HG03342 (cell line): ENCODE data around the gene PPFIA1.
"Not testable (repeated sequence)": the region's sequence is repeated elsewhere in the genome, so short reads cannot be mapped to it uniquely, and the experiment has no call there.

Source experiments
- ATAC-seq: cut with Tn5 transposase; IDR thresholded peaks from one replicate; pipeline ENCODE4 v1.9.1; 2021; ENCODE audit warnings: mild to moderate bottlenecking, moderate library complexity; ENCODE audit not compliant: unreplicated experiment

The PPFIA1 gene

DNA sequence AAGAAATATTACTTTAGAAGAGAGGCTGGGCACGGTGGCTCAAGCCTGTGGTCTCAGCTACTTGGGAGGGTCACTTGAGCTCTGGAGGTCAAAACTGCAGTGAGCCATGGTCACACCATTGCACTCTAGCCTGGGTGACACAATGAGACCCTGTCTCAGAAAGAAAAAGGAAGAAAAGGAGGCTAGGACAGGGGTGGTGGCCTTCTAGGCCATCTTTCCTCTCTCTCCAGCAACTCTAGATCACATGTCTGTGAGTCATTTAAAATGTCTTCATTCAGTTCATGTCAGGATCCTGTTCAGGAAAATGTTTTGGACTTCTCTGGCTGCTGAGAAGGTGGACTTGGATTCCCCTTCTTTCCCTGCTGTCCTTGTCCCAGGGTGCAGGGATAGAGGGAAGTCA is 53.3 kb downstream of the PPFIA1 start:
- no peak for ATAC-seq

DNA sequence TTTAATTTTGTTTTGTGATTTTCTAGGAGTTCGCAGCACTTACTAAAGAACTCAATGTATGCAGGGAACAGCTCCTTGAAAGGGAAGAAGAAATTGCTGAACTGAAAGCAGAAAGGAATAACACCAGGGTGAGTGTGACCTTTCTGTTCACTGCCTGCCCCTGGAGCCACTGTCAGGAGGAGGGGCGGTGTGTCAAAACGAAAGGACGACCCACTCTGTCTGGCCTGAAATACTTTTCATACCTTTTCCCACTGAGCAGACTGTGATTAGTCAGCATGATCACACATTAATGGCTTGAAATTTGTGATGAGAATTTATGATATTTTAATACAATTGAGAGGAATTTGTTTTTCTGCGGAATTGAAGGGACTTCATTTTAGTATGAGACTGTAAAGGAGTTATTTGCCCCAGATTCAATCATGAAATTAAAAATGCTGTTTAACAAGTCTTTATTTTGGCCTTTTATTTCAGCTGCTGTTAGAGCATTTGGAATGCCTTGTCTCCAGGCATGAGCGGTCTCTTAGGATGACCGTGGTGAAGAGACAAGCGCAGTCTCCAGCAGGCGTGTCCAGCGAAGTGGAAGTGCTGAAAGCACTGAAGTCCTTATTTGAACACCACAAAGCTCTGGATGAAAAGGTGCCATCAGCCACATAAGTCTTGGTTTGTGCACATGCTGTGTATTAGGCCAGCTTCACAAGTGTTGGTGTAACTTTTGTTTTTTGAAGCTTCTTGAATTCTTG is 54.1 kb downstream of the PPFIA1 start:
- ATAC-seq, result no peak

DNA sequence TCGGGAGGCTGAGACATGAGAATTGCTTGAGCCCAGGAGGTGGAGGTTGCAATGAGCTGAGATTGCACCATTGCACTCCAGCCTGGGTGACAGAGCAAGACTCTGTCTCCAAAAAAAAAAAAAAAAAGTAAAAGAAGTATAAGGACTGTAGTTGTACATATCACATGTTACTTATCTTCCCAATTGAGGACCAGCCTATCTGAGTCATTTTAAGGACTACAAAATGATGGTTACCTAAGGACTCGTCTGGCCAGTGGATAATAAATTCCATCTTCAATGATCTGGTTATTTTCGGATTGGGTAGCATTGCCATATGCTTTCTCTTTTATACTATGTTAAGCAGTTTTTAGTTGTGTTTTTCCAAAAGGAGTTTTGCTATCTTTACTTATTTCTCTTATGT is 55.3 kb downstream of the PPFIA1 start:
- ATAC-seq, result no peak

DNA sequence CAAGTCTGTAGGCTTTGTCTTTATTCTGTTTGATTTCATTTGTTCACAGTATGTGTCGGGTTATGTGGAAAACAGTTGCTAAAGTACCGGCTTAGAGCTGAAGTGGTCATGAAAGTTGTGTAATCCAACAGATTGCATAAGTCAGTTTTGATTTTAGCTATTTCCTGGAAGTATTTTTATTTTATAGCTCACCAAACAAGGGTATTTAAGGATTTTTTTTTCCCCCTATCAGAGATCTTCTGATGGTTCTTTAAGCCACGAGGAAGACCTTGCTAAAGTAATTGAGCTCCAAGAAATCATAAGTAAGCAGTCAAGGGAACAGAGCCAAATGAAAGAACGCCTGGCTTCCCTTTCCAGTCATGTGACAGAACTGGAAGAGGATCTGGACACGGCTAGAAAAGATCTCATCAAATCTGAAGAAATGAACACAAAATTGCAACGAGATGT is 55.9 kb downstream of the PPFIA1 start:
- no peak for ATAC-seq

DNA sequence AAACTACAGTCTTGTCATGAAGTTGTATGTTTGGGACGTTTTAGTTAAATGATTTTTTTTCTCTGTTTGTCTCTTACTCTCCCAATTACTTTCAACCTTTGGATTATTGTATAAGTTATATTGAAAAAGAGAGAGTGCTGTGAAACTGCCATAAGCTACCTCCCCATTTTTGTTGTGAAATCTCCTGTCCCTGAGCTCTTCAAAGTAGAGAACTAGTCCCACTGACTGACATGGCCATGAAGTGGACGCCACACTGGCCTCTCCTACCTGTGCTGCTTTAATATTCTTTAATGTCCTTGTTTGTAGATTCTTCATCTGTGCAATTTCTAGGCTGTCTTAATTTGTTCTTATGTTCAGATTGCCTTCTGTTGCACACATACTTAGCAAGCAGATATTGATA is 56.3 kb downstream of the PPFIA1 start:
- no peak for ATAC-seq

DNA sequence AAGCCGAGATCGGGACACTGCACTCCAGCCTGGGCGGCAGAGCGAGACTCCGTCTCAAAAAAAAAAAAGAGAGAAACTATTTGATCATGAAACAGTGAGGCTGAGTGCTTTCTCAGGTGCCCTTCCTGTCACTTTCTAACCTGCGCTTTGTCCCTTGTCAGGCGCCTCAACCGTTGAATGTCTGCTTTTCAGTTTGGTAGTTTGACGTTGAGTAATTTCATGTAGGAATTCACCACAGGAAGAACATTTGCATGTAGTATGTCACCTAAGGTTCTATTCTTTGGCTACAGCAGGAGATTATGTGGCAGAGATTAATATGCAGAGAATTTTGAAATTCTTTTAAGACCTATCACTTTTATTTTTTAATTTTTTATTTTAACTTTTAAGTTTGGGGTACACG is 57.2 kb downstream of the PPFIA1 start:
- no peak for ATAC-seq

DNA sequence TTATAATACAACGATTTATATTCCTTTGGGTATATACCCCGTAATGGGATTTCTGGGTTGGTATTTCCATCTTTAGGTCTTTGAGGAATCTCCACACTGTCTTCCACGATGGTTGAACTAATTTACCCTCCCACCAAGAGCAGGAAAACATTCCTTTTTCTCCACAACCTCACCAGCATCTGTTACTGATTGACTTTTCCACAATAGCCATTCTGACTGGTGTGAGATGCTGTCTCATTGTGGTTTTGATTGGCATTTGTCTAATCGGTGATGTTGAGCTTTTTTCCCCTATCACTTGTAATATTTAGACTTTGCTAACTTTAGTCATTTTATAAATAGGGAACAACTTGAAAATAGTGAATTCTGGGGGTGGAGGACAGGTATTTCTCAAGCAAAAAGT is 58.1 kb downstream of the PPFIA1 start:
- ATAC-seq, result no peak

DNA sequence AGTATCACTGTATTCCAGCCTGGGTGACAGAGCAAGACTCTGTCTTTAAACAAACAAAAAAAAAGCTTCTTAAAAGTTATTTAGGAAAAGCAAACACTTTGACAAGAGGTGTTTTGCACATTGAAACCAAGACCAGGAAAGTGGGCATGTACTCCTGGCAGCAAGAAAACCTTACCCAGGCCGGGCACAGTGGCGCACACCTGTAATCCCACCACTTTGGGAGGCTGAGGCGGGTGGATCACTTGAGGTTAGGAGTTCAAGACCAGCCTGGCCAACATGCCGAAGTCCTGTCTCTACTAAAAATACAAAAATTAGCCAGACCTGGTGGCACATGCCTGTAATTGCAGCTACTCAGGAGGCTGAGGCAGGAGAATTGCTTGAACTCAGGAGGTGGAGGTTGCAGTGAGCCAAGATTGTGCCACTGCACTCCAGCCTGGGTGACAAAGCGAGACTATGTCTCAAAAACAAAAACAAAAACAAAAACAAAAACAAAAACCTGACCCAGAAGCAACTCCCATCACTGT is 60.9 kb downstream of the PPFIA1 start:
- ATAC-seq, result not testable (repeated sequence)

DNA sequence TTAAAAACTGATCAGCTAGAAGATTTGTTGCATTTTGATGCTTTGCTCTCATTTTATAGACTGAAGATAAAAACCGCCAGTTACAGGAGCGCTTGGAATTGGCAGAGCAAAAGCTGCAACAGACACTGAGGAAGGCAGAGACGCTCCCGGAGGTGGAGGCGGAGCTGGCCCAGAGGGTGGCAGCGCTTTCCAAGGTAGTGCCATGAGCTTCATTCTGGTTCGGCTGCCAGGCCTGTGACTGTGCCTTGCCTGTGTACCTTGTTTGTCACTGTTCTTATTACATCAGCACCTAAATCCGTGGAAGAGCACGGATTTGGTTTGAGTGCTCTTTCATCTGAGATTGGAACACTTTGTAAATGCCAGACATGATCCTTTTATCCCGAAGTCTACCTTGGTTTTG is 61.4 kb downstream of the PPFIA1 start:
- no peak for ATAC-seq

DNA sequence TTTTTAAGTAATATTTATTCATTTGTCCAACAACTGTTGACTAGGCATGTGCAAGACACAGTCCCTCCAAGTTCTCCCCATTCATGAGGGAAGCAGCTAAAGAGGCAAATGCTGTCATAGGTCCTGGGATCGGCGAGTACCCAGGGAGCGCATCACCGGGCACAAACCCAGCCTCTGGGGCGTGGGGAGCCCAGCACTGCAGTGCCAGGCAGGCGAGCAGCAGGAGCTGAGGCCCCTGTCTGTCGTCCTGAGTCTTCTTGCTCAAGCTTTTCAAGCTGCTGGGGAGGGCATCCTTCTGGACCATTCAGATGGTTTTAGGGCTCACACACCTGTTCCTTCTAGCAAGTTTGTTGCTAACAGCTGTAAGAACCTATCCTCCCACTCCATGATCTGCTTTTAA is 62.1 kb downstream of the PPFIA1 start:
- ATAC-seq, result no peak

DNA sequence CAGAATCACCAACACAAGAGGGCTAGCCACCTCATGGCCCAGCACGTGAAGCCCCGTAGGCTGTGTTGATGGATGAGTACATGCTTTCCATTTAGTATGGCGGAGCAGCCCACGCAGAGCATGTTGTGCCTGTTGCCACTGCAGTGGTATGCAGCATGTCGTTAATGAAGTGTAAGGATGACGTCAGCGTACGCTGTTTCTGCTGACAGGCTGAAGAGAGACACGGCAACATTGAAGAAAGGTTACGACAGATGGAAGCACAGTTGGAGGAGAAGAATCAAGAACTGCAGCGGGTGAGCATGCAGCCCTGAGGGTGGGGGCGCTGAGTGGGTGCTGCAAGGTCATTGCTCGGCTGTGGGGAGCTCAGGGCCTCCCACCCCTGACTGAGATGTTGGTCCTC is 62.8 kb downstream of the PPFIA1 start:
- no peak for ATAC-seq

DNA sequence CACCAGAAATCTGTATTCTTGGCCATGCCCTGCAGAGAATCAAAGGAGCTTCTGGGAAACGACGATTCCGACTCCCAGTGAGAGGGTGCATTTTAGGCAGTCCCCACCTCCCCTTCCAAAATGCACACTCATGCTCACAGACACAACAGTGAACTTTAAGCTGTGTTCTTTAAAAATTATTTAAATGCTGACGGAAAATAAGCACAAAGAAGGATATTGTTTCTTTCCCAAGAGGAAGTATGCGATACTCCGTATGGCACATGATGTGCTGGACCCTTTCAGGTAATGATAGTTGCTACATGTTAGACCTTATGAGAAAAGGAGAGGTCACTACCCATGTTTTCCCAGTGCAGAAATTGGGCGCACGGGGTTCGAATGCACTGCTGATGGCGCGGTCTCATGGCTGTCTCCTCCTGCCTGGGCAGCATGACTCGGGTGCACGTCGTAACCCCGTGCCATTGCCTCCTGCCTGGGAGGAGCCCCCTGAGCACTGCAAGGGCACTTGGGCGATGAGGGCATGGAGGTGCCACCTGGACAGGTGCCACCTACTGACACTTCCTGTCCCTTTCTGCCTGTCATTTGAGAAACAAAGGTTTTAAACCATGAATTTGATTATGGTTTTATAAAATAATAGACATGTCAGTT is 64.0 kb downstream of the PPFIA1 start:
- ATAC-seq, result no peak

DNA sequence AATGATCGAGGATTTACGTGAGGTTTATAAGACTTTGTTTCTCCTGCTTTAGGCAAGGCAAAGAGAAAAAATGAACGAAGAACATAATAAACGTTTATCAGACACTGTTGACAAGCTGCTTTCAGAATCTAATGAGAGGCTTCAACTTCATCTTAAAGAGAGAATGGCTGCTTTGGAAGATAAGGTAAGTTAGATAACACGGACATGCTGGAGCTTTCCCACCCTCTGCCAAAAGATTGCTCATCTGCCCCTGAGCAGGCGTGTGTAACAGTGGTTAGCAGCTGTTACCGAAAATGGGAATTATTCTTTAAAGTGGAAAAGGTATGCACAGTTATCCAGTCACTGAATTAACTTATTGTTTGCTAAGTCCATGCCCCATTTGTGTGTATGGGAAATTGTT is 65.0 kb downstream of the PPFIA1 start:
- ATAC-seq, result no peak

DNA sequence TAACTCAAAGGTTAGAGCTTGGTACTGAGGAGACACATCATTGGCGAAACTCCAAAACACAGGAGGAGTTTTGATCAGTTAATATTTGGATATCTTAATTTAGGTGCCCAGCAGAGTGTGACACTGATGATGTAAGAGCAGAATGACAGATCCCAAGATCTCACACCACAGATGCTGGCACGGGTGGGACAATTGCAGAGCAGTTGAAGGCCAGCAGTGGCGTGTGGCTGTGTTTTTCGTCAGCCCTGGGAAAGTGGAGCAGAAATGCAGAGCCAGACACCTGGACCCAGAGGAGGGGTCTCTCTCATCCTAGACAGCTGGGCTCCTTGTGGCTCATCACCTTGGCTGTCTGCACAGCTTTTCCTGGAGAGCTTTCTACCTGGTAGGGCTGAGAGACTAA is 68.1 kb downstream of the PPFIA1 start:
- no peak for ATAC-seq

DNA sequence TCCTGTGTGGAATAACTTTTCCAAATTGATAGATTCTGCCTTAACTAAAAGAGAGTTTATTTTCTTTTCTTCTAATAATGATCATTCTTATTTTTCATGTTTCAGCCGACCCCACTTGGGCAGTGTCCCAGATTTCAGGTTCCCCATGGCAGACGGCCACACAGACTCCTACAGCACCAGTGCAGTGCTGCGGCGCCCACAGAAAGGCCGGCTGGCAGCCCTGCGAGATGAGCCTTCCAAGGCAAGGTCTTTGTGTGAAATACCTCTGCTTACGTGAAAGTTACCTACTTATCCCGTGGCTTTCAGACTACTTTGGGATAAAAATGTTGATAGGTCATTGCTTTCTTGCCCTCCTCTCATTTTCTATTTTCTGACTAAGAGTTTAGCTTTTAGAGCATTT is 68.6 kb downstream of the PPFIA1 start:
- ATAC-seq, result no peak

DNA sequence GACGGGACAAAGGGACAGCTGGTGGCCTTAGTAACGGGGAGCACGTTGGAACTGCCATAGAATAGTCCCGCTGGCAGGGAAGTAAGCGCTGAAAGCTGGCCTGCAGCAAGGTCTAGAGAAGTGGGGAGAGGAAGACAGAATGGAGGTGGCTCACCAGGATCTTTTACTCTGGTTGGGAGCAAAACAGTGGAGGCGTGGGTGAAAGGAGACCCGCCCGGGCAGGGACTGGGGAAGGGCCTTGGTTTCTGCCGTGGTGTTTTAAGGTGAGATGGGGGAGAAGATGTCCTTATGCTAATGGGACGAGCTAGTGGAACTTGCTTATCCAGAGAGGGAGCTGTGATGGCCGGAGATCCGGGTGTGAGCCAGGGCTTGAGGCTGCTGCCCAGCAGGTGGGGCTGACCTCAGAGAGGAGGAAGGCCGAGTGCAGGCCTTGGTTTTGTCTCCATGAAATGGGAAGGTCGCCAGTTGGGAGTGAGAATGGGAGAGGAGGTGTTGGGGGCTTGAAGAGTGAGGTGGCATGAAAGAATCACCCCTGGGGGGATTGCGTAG is 71.5 kb downstream of the PPFIA1 start:
- ATAC-seq, result no peak

DNA sequence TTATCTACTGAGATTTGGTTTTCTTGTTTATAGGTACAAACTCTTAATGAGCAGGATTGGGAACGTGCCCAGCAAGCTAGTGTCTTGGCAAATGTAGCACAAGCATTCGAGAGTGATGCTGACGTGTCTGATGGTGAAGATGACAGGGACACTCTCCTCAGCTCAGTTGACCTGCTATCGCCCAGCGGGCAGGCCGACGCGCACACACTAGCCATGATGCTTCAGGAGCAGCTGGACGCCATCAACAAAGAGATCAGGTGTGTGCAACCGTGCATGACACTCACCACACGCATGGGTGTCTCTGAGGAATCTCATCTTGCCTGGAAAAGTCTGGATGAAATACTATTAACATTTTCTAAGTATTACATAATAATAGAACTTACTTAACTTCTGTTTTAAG is 73.1 kb downstream of the PPFIA1 start:
- ATAC-seq, result no peak

DNA sequence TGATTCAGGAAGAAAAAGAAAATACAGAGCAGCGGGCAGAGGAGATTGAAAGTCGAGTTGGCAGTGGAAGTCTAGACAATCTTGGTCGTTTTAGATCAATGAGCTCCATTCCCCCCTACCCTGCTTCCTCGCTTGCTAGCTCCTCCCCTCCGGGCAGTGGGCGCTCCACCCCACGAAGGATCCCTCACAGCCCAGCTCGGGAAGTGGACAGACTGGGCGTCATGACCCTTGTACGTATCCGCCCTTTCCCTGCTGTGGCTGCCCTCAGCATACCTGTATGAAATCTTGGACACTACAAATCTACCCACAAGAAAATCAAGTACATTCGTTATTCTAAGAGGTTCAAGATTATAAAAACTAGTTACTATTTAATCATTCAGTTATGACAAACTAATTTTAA is 77.7 kb downstream of the PPFIA1 start:
- ATAC-seq, result no peak

DNA sequence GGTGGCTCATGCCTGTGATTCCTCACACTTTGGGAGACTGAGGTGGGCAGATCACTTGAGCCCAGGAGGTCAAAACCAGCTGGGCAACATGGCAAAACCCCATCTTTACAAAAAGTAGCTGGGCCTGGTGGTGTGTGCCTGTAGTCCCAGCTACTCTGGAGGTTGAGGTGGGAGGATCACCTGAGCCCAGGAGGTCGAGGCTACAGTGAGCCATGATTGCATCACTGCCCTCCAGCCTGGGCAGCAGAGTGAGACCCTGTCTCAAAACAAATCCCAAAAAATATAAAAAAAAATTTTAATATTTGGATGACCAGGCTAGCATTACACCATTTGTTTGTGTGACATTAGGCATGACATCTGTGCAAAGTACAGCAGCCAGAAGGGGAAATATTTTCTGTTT is 78.1 kb downstream of the PPFIA1 start:
- no peak for ATAC-seq

DNA sequence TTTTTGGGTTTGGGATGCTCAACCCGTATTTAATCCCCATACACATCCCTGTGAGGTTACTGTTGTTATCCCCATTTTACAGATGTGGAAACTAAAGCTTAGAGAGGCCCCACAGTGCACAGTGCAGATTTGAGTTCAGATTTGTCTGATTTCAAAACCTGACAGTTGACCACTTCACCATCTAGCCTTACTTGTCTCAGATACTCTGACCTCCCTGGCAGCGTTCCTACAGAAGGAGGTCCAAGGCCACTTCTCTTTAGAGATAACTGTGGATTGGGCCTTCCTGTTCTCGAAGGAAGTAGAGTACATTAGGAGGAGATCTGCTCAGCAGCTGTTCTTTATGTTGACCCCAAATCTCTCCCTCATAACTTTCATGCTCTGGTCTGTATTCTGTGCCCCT is 81.2 kb downstream of the PPFIA1 start:
- ATAC-seq, result no peak

DNA sequence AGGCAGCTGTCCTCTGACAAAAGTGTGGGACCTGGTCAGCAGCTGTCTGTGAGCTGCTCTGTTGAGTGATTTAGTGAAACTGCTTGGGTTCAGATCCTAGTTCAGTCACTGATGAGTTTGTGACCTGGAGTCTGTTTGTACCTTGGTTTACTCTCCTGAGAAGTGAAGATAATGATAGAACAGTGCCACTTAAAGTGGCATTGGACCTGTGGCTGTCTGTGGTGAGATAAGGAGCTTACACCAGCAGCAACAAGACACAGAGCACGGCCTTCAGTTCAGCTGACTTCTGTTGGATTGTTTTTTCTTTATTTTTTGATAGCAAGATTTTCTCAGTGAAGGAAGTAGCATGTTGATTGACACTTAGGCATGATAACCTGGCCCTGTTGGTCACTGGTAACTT is 81.6 kb downstream of the PPFIA1 start:
- ATAC-seq, result no peak

DNA sequence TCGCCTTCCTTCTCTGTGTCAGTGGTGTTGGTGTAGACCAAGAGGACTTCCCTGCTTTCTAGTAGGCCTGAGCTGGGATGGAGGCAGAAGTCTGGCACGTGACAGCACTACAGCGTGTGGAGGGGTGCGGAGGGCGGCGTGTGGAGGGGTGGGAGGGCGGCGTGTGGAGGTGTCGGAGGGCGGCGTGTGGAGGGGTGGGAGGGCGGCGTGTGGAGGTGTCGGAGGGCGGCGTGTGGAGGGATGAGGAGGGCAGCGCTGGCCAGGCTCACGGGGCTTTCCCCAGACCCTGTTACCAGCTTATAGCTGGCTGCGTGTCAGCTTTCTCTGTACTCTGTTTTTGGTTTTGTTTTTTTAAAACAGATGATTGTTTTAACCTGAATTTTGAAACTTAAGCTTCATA is 82.1 kb downstream of the PPFIA1 start:
- no peak for ATAC-seq
